GM23338 (cell line): Measurements from ENCODE around the gene NADK. TPM values are rescaled to one million over a fixed set of nuclear protein-coding genes. Genes with fewer than 3 reads are reported as not detected.

Experiments
- ATAC-seq: fragments of 200-7000 bp; cut with Tn5 transposase; 3 replicates; pipeline ENCODE4 v1.9.1; 2020
- DNase-seq: peaks from one replicate; pipeline ENCODE4 v3.0.0-alpha.2; 2015; ENCODE audit warnings: low spot score
- H2AFZ ChIP-seq: fragments of 200-600 bp; sonication (generic); 2 replicates; pipeline ENCODE4 v1.8.0; 2016; ENCODE audit warnings: antibody characterized with exemption, mild to moderate bottlenecking, moderate library complexity
- H3F3A ChIP-seq: fragments of 200-600 bp; sonication (generic); replicated peaks from 2 replicates; pipeline ENCODE4 v1.8.0; 2017; ENCODE audit warnings: antibody characterized with exemption, mixed run types, low read depth
- H3K27ac ChIP-seq: fragments of 200-600 bp; sonication (generic); 2 replicates; pipeline ENCODE4 v1.6.1; 2016; ENCODE audit warnings: low read depth
- H3K27me3 ChIP-seq: fragments of 200-600 bp; sonication (generic); 2 replicates; pipeline ENCODE4 v1.8.0; 2016; ENCODE audit warnings: mild to moderate bottlenecking, mixed run types, moderate library complexity; ENCODE audit not compliant: insufficient read depth
- H3K36me3 ChIP-seq: fragments of 200-600 bp; sonication (generic); 2 replicates; pipeline ENCODE4 v1.8.0; 2016; ENCODE audit warnings: mild to moderate bottlenecking; ENCODE audit not compliant: insufficient read depth
- H3K4me1 ChIP-seq: fragments of 200-600 bp; sonication (generic); 2 replicates; pipeline ENCODE4 v1.8.0; 2016; ENCODE audit warnings: mild to moderate bottlenecking, moderate library complexity; ENCODE audit not compliant: insufficient read depth
- H3K4me2 ChIP-seq: fragments of 200-600 bp; sonication (generic); 2 replicates; pipeline ENCODE4 v1.7.1; 2017; ENCODE audit warnings: mixed run types
- H3K4me3 ChIP-seq: fragments of 200-600 bp; sonication (generic); 2 replicates; pipeline ENCODE4 v1.6.1; 2016; ENCODE audit warnings: mixed run types
- H3K79me2 ChIP-seq: fragments of 200-600 bp; sonication (generic); replicated peaks from 2 replicates; pipeline ENCODE4 v1.8.0; 2017; ENCODE audit warnings: mild to moderate bottlenecking; ENCODE audit not compliant: insufficient read depth
- H3K9me2 ChIP-seq: fragments of 200-600 bp; sonication (generic); 2 replicates; pipeline ENCODE4 v1.8.0; 2017; ENCODE audit not compliant: insufficient read depth
- H4K20me1 ChIP-seq: fragments of 200-600 bp; sonication (generic); replicated peaks from 2 replicates; pipeline ENCODE4 v1.8.0; 2017; ENCODE audit warnings: mild to moderate bottlenecking; ENCODE audit not compliant: insufficient read depth
- H3K27ac Mint-ChIP-seq: 2 replicates; pipeline ENCODE4 v1.8.0; 2020; ENCODE audit warnings: inconsistent platforms, mild to moderate bottlenecking, moderate library complexity, mixed read lengths
- H3K27me3 Mint-ChIP-seq: 3 replicates; pipeline ENCODE4 v1.8.0; 2022; ENCODE audit warnings: low read depth, mild to moderate bottlenecking, moderate library complexity, mixed read lengths, inconsistent platforms; ENCODE audit not compliant: insufficient read depth, poor library complexity
- H3K36me3 Mint-ChIP-seq: 3 replicates; pipeline ENCODE4 v1.8.0; 2021; ENCODE audit warnings: low read depth, mild to moderate bottlenecking, inconsistent platforms, moderate library complexity, mixed read lengths
- H3K4me1 Mint-ChIP-seq: 3 replicates; pipeline ENCODE4 v1.8.0; 2020; ENCODE audit warnings: mild to moderate bottlenecking, inconsistent platforms, mixed read lengths
- H3K4me3 Mint-ChIP-seq: 3 replicates; pipeline ENCODE4 v1.8.0; 2021; ENCODE audit warnings: moderate library complexity, mild to moderate bottlenecking, inconsistent platforms, mixed read lengths
- H3K9me3 Mint-ChIP-seq: 3 replicates; pipeline ENCODE4 v1.8.0; 2020; ENCODE audit warnings: moderate library complexity, mild to moderate bottlenecking, inconsistent platforms, mixed read lengths
- CREB1 ChIP-seq: fragments of 250-450 bp; sonication (Bioruptor Pico); IDR thresholded peaks from 2 replicates; pipeline ENCODE4 v1.5.0; 2020; ENCODE audit warnings: low read depth, mild to moderate bottlenecking, moderate library complexity
- ETS1 ChIP-seq: IDR thresholded peaks from 2 replicates; pipeline ENCODE4 v1.6.1; 2016; ENCODE audit warnings: antibody characterized with exemption
- EZH2 ChIP-seq: fragments of 200-600 bp; sonication (generic); IDR thresholded peaks from one replicate; pipeline ENCODE4 v1.8.0; 2017; ENCODE audit warnings: antibody characterized with exemption, mild to moderate bottlenecking, low read depth; ENCODE audit not compliant: unreplicated experiment
- EZH2phosphoT487 ChIP-seq: fragments of 200-600 bp; sonication (generic); IDR thresholded peaks from one replicate; pipeline ENCODE4 v1.8.1; 2018; ENCODE audit warnings: antibody characterized with exemption; ENCODE audit not compliant: unreplicated experiment
- JUNB ChIP-seq: IDR thresholded peaks from one replicate; pipeline ENCODE4 v1.6.1; 2016; ENCODE audit warnings: antibody characterized with exemption; ENCODE audit not compliant: unreplicated experiment
- NANOG ChIP-seq: IDR thresholded peaks from 2 replicates; pipeline ENCODE4 v1.6.1; 2016; ENCODE audit warnings: antibody characterized with exemption, borderline replicate concordance
- POLR2AphosphoS5 ChIP-seq: IDR thresholded peaks from 2 replicates; pipeline ENCODE4 v1.6.1; 2016; ENCODE audit warnings: antibody characterized with exemption, low read depth
- STAT1 ChIP-seq: IDR thresholded peaks from one replicate; pipeline ENCODE4 v1.6.1; 2016; ENCODE audit warnings: antibody characterized with exemption; ENCODE audit not compliant: unreplicated experiment
- ZNF114 ChIP-seq: fragments of 250-450 bp; sonication (Bioruptor Pico); IDR thresholded peaks from 2 replicates; pipeline ENCODE4 v1.5.0; 2020; ENCODE audit warnings: mild to moderate bottlenecking, moderate library complexity
- ZNF331 ChIP-seq: fragments of 250-450 bp; sonication (Bioruptor Pico); IDR thresholded peaks from 2 replicates; pipeline ENCODE4 v1.5.0; 2020; ENCODE audit warnings: low read depth, mild to moderate bottlenecking, moderate library complexity
- polyA plus RNA-seq: library from polyadenylated mRNA; unstranded; fragments of >200 nt; fragmentation: Nextera tagmentation; extraction: Ambion mirVana; gene quantifications from 2 replicates; pipeline ENCODE4 v1.2.1, GENCODE V29; 2016
- total RNA-seq: library from RNA; depleted of rRNA; stranded (reverse); fragments of >200 nt; shearing (Covaris generic); gene quantifications from 2 replicates; pipeline ENCODE4 v1.2.3, GENCODE V29; 2014
- TF ChIP-seq, protein P1 (sequence below), 2 experiments: fragments of 200-600 bp in 1 of 2; sonication (generic) in 1 of 2; conservative IDR thresholded peaks; 2 replicates each; pipeline versions ENCODE4 v1.5.1 to v1.6.1; 2016 to 2017; ENCODE audit warnings: antibody characterized with exemption in 2 of 2, low read depth in 2 of 2, mild to moderate bottlenecking in 2 of 2, moderate library complexity in 1 of 2
- TF ChIP-seq, protein P2 (sequence below): fragments of 250-450 bp; sonication (Bioruptor Pico); IDR thresholded peaks from 2 replicates; pipeline ENCODE4 v1.5.0; 2020; ENCODE audit warnings: mild to moderate bottlenecking, moderate library complexity
- TF ChIP-seq, protein P3 (sequence below): IDR thresholded peaks from one replicate; pipeline ENCODE4 v1.6.1; 2018; ENCODE audit warnings: antibody characterized with exemption; ENCODE audit not compliant: unreplicated experiment

NADK gene
- total and polyA plus RNA-seq, 2 experiments from 2014 or later = 45.3 to 73.2 TPM

DNA sequence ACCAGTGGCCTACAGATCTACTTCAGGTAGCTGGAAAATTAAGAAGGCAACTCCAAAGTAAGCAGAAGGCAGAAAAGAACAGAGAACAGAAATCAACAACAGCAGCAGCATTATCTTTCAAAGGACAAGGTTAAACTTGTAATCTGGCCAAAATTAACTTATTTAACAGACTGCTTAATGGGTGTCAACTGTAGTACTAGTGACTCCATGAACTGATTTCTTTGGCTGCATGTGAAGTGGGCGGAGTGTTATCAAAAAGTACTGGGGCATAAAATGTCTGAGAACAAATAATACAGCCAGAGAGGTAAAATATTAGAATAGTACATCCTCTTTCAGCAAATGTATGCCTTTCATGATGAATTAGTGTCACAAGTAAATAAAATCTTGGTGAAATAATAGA, 24.6 kb upstream of the NADK start:
- H3K36me3 ChIP-seq = peaks cover 45% of the 10 kb centered on the region
- H3K27ac Mint-ChIP-seq = no peak overlapping the region
- H3K36me3 Mint-ChIP-seq = peaks cover 64% of the 10 kb centered on the region

More for the DNA sequence above, 24.6 kb upstream of the NADK start:
- no peak overlapping the region for H3K27ac ChIP-seq
- no peaks in the 10 kb centered on the region for H3K27me3 ChIP-seq
- no peak for ATAC-seq
- peaks cover 60% of the 10 kb centered on the region for H3K79me2 ChIP-seq
- H3K4me3 ChIP-seq = no peak overlapping the region
- no peak for DNase-seq
- H3F3A ChIP-seq = peaks cover 31% of the 10 kb centered on the region
- H4K20me1 ChIP-seq = peaks cover 18% of the 10 kb centered on the region
- Mint-ChIP-seq H3K4me3 (no peak overlapping the region), H3K4me1 (no peaks in the 10 kb centered on the region), H3K9me3 (no peaks in the 10 kb centered on the region), H3K27me3 (peaks cover 6% of the 10 kb centered on the region)
- TF ChIP-seq STAT1 (no peak), ETS1 (no peak), NANOG (no peak), CREB1 (CRISPR knock-in tag) (no peak), JUNB (no peak), ZNF114 (CRISPR knock-in tag) (no peak), EZH2phosphoT487 (no peak), ZNF331 (CRISPR knock-in tag) (no peak), EZH2 (no peak), POLR2AphosphoS5 (no peak)
- TF ChIP-seq, protein P1, sequence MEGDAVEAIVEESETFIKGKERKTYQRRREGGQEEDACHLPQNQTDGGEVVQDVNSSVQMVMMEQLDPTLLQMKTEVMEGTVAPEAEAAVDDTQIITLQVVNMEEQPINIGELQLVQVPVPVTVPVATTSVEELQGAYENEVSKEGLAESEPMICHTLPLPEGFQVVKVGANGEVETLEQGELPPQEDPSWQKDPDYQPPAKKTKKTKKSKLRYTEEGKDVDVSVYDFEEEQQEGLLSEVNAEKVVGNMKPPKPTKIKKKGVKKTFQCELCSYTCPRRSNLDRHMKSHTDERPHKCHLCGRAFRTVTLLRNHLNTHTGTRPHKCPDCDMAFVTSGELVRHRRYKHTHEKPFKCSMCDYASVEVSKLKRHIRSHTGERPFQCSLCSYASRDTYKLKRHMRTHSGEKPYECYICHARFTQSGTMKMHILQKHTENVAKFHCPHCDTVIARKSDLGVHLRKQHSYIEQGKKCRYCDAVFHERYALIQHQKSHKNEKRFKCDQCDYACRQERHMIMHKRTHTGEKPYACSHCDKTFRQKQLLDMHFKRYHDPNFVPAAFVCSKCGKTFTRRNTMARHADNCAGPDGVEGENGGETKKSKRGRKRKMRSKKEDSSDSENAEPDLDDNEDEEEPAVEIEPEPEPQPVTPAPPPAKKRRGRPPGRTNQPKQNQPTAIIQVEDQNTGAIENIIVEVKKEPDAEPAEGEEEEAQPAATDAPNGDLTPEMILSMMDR (conservative IDR thresholded peaks at IDR 0.05; ENCODE audit: low read depth in 2 of 2) = no peak
- TF ChIP-seq, protein P2, sequence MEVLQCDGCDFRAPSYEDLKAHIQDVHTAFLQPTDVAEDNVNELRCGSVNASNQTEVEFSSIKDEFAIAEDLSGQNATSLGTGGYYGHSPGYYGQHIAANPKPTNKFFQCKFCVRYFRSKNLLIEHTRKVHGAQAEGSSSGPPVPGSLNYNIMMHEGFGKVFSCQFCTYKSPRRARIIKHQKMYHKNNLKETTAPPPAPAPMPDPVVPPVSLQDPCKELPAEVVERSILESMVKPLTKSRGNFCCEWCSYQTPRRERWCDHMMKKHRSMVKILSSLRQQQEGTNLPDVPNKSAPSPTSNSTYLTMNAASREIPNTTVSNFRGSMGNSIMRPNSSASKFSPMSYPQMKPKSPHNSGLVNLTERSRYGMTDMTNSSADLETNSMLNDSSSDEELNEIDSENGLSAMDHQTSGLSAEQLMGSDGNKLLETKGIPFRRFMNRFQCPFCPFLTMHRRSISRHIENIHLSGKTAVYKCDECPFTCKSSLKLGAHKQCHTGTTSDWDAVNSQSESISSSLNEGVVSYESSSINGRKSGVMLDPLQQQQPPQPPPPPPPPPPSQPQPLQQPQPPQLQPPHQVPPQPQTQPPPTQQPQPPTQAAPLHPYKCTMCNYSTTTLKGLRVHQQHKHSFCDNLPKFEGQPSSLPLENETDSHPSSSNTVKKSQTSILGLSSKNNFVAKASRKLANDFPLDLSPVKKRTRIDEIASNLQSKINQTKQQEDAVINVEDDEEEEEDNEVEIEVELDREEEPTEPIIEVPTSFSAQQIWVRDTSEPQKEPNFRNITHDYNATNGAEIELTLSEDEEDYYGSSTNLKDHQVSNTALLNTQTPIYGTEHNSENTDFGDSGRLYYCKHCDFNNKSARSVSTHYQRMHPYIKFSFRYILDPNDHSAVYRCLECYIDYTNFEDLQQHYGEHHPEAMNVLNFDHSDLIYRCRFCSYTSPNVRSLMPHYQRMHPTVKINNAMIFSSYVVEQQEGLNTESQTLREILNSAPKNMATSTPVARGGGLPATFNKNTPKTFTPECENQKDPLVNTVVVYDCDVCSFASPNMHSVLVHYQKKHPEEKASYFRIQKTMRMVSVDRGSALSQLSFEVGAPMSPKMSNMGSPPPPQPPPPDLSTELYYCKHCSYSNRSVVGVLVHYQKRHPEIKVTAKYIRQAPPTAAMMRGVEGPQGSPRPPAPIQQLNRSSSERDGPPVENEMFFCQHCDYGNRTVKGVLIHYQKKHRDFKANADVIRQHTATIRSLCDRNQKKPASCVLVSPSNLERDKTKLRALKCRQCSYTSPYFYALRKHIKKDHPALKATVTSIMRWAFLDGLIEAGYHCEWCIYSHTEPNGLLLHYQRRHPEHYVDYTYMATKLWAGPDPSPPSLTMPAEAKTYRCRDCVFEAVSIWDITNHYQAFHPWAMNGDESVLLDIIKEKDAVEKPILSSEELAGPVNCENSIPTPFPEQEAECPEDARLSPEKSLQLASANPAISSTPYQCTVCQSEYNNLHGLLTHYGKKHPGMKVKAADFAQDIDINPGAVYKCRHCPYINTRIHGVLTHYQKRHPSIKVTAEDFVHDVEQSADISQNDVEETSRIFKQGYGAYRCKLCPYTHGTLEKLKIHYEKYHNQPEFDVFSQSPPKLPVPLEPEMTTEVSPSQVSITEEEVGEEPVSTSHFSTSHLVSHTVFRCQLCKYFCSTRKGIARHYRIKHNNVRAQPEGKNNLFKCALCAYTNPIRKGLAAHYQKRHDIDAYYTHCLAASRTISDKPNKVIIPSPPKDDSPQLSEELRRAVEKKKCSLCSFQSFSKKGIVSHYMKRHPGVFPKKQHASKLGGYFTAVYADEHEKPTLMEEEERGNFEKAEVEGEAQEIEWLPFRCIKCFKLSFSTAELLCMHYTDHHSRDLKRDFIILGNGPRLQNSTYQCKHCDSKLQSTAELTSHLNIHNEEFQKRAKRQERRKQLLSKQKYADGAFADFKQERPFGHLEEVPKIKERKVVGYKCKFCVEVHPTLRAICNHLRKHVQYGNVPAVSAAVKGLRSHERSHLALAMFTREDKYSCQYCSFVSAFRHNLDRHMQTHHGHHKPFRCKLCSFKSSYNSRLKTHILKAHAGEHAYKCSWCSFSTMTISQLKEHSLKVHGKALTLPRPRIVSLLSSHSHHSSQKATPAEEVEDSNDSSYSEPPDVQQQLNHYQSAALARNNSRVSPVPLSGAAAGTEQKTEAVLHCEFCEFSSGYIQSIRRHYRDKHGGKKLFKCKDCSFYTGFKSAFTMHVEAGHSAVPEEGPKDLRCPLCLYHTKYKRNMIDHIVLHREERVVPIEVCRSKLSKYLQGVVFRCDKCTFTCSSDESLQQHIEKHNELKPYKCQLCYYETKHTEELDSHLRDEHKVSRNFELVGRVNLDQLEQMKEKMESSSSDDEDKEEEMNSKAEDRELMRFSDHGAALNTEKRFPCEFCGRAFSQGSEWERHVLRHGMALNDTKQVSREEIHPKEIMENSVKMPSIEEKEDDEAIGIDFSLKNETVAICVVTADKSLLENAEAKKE (CRISPR knock-in tag) = no peak
- TF ChIP-seq, protein P3, sequence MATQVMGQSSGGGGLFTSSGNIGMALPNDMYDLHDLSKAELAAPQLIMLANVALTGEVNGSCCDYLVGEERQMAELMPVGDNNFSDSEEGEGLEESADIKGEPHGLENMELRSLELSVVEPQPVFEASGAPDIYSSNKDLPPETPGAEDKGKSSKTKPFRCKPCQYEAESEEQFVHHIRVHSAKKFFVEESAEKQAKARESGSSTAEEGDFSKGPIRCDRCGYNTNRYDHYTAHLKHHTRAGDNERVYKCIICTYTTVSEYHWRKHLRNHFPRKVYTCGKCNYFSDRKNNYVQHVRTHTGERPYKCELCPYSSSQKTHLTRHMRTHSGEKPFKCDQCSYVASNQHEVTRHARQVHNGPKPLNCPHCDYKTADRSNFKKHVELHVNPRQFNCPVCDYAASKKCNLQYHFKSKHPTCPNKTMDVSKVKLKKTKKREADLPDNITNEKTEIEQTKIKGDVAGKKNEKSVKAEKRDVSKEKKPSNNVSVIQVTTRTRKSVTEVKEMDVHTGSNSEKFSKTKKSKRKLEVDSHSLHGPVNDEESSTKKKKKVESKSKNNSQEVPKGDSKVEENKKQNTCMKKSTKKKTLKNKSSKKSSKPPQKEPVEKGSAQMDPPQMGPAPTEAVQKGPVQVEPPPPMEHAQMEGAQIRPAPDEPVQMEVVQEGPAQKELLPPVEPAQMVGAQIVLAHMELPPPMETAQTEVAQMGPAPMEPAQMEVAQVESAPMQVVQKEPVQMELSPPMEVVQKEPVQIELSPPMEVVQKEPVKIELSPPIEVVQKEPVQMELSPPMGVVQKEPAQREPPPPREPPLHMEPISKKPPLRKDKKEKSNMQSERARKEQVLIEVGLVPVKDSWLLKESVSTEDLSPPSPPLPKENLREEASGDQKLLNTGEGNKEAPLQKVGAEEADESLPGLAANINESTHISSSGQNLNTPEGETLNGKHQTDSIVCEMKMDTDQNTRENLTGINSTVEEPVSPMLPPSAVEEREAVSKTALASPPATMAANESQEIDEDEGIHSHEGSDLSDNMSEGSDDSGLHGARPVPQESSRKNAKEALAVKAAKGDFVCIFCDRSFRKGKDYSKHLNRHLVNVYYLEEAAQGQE = no peak
- no peaks in the 10 kb centered on the region for H3K4me1 ChIP-seq
- H3K9me2 ChIP-seq = no peaks in the 10 kb centered on the region
- H3K4me2 ChIP-seq = no peak overlapping the region
- no peak overlapping the region for H2AFZ ChIP-seq
